MG63 (cell line): ENCODE data around the gene SFTPB. TPM values are rescaled to one million over a fixed set of nuclear protein-coding genes. Genes with fewer than 3 reads are reported as not detected.
"Not testable (repeated sequence)": the region's sequence is repeated elsewhere in the genome, so short reads cannot be mapped to it uniquely, and the experiment has no call there.

ENCODE experiments used
- DNase-seq: peaks from one replicate; pipeline ENCODE4 v3.0.0-alpha.2; 2020
- H3K27me3 ChIP-seq: fragments of 250-450 bp; sonication (Bioruptor Pico); 2 replicates; pipeline ENCODE4 v1.5.1; 2020; ENCODE audit warnings: mild to moderate bottlenecking, moderate library complexity
- H3K36me3 ChIP-seq: fragments of 250-450 bp; sonication (Bioruptor Pico); 2 replicates; pipeline ENCODE4 v1.5.1; 2020; ENCODE audit warnings: mild to moderate bottlenecking, moderate library complexity
- H3K4me3 ChIP-seq: fragments of 250-450 bp; sonication (Bioruptor Pico); 2 replicates; pipeline ENCODE4 v1.5.1; 2020; ENCODE audit warnings: mild to moderate bottlenecking, moderate library complexity
- H3K9me3 ChIP-seq: fragments of 250-450 bp; sonication (Bioruptor Pico); 2 replicates; pipeline ENCODE4 v1.5.1; 2020; ENCODE audit warnings: mild to moderate bottlenecking, moderate library complexity
- total RNA-seq: library from RNA; depleted of rRNA; stranded (reverse); fragments of >200 nt; shearing (Covaris generic); gene quantifications from 2 replicates; pipeline ENCODE4 v1.2.3, GENCODE V29; 2014; ENCODE audit warnings: low replicate concordance

SFTPB gene
- total RNA-seq, 1 experiment from 2014 or later = 0.16 TPM

DNA sequence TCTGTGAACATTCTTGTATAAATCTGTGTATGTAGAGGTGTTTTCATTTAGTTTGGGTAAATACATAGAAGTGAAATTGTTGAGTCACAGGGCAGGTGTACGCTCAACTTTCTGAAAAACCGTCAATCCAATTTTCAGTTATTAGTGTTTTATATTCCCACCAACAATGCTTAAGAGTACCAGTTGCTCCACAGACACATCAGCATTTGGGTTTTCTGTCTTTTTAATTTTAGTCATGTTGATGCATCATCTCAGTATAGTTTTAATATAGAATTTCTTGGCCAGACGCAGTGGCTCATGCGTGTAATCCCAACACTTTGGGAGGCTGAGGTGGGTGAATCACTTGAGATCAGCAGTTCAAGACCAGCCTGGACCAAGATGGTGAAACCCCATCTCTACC lies 22.9 kb upstream of the SFTPB start:
- DNase-seq = no peak
- no peaks in the 10 kb centered on the region for H3K9me3 ChIP-seq
- no peak overlapping the region for H3K4me3 ChIP-seq
- no peaks in the 10 kb centered on the region for H3K27me3 ChIP-seq
- H3K36me3 ChIP-seq = no peaks in the 10 kb centered on the region

DNA sequence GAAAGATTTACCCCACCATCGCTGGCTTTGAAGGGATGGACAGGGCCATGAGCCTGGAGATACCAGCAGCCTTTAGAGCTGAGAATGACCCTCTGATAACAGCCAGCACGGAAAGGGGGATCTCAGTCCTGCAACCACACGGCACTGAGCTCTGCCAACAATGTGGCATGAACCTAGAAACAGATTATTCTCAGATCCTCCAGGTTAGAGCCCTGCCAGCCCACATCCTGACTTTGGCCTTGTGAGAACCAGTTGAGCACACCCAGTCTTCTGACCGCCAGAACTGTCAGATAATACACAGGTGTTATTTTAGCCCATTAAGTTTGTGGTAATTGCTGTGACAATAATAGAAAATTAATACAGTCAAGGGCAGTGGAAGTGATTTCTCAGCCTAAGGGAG lies 16.8 kb upstream of the SFTPB start:
- no peak overlapping the region for H3K4me3 ChIP-seq
- H3K27me3 ChIP-seq = no peaks in the 10 kb centered on the region
- H3K9me3 ChIP-seq = no peaks in the 10 kb centered on the region
- no peaks in the 10 kb centered on the region for H3K36me3 ChIP-seq
- DNase-seq = no peak

DNA sequence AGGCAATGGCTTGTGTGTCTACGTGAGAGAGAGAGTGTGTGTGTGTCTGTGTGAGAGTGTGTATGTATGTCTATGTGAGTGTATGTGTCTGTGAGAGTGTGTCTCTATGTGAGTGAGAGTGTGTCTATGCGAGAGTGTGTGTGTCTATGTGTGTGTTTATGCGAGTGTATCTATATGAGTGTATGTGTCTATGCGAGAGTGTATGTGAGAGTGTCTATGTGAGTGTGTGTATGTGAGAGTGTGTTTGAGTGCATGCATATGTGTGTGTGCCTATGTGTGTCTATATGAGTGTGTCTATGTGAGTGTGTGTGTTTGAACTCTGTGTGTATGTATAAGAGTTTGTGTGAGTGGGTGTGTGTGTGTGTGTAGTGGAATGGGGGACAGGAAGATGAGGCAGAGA lies 16.4 kb upstream of the SFTPB start:
- Histone ChIP-seq H3K9me3 (no peaks in the 10 kb centered on the region), H3K27me3 (no peaks in the 10 kb centered on the region), H3K36me3 (no peaks in the 10 kb centered on the region), H3K4me3 (no peak overlapping the region)
- no peak for DNase-seq

DNA sequence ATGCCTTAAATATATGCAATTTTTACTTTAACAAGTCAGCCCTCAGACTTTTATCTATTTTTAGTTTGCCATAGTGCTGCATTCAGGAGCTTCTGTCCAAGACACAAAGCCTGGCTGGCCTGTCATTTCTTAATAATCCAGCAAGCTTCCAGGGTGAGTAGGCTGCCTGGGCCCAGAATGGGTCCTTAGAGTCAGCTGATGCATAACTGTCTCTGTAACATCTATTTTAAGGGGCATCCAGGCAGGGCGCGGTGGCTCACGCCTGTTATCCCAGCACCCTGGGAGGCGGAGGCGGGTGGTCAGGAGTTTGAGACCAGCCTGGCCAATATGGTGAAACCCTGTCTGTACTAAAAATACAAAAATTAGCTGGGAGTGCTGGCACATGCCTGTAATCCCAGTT lies 14.4 kb upstream of the SFTPB start:
- H3K4me3 ChIP-seq = no peak overlapping the region
- no peaks in the 10 kb centered on the region for H3K27me3 ChIP-seq
- no peaks in the 10 kb centered on the region for H3K9me3 ChIP-seq
- H3K36me3 ChIP-seq = no peaks in the 10 kb centered on the region
- no peak for DNase-seq

DNA sequence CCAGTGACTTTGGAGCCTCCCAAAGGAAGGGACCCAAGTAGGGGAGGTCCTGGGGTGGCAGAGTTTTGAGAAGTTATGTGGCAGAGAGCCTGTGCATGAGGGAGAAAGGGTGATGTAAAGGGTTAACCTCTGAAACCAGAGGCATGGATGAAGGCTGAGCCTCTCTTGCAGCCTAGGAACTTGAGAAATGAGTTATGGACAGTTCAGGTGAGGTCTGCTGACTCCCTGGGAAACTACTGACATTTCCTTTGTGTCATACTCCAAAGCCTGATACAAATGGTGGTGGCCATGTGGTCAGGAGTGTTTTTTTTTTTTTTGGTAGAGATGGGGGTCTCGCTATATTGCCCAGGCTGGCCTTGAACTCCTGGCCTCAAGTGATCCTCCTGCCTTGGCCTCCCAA lies 13.8 kb upstream of the SFTPB start:
- H3K27me3 ChIP-seq = no peaks in the 10 kb centered on the region
- no peak overlapping the region for H3K4me3 ChIP-seq
- no peaks in the 10 kb centered on the region for H3K36me3 ChIP-seq
- no peaks in the 10 kb centered on the region for H3K9me3 ChIP-seq
- no peak for DNase-seq

DNA sequence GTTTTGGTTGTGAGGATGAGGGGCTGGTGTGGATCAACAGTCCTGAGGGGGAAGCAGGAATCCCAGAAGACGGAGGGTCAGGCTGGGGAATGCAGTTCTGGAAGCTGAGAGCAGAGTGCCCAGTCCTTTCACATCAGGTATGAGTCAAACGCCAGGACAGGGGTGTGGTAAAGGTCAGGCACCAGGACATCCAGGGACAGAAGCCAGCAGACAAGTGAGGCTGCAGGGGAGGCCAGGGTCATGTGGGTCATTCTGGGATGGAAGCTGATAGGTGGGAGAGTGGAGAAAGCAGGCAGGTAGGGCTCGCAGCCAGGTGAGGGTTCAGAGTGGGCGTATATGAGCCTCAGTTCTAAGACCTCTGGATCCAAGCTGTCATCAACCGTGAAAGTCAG lies 13.4 kb upstream of the SFTPB start:
- Histone ChIP-seq H3K4me3 (no peak overlapping the region), H3K36me3 (no peaks in the 10 kb centered on the region), H3K9me3 (no peaks in the 10 kb centered on the region), H3K27me3 (no peaks in the 10 kb centered on the region)
- DNase-seq = peak; percentile 32

DNA sequence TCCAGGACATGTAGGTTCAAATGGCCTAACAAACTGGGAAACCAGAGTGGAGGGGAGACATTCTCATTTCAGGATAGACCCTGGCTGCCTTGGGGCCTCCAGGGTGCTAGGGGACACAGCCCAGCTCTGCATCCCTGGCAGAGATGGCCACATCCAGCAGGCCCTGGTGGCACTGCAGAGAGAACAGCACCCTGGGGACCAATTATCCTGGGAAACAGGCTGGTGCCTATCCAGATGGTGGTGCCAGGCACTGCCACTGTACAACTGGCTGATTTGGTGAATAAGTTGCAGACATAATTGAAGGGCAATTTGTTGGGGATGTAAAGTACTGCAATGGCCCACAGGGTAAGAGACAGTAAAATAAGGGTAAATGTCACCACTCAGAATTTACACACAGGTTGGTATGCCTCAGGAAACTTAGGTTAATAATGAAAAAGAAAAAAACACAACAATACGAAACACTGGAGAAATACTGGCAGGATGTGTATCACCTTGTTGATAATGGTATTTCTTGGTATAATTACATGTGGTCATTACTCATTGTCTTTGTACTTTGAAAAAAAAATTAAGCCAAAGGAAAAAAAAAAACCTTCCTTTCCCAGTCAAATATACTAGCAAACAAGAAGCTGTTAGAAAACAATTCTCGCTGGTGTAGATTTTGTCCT lies 12.8 kb upstream of the SFTPB start:
- no peaks in the 10 kb centered on the region for H3K36me3 ChIP-seq
- H3K9me3 ChIP-seq = no peaks in the 10 kb centered on the region
- no peaks in the 10 kb centered on the region for H3K27me3 ChIP-seq
- DNase-seq = no peak
- H3K4me3 ChIP-seq = no peak overlapping the region

DNA sequence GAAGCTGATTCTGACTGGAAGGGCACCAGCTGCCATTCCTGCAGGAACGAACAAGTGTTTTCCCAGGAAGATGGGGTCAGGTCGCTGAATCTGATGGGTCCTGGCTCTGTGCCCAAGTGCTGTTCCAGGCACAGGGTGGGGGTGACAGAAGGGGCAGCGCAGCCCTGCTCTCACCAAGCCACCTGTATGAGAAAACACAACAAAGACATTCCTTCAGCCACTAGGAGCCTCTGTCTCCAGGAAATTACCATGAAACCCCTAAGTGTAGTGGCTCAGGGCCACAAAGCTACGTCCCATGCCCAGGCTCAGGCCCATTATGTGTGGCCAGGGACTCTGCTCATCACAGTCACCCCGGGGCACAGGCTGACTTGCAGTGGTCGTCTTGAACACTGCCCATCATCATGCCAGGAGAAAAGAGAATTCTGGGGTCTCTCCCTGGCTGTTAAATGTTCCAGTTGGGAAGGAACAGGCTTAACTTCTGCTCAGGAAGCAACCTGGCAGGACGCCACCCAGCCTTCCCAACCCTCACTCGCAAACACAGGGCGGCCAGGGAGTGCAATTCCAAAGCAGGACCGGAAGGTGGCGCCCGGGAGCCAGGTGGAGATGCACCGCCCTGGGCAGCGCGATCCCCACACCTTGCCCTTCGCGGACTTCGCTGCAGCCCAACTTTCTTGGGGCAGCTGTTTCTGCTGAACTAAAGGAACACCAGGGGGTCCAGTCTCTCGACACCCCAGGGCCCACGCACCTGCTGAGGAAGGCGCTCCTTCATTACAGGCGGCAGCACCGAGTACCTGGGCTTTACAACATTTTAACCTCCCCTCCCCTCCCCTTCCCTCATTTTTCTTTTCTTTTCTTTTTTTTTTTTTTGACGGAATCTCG lies 11.0 kb upstream of the SFTPB start:
- Histone ChIP-seq H3K9me3 (no peaks in the 10 kb centered on the region), H3K27me3 (no peaks in the 10 kb centered on the region), H3K36me3 (no peaks in the 10 kb centered on the region), H3K4me3 (no peak overlapping the region)
- DNase-seq = peak; percentile 85

DNA sequence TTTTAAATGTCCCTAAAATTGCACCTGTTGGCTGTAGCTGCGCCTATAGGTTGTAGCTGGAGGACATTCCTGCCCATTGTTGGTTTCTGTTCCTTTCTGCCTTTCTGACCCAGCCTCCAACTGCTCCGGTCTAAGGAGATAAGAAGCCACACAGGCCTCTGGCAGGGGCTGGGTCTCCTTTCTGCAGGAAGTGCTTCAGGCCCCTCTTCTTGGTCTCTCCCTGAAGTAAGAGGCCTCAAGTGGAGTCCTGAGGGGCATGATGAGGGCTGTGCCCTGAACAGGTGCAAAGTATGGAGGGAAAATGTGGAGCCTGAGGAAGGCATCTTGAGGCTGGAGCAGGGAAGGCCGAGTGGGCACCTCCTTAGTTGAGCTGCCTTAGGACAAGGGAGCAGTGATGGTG lies 10.4 kb upstream of the SFTPB start:
- no peaks in the 10 kb centered on the region for H3K36me3 ChIP-seq
- no peaks in the 10 kb centered on the region for H3K27me3 ChIP-seq
- no peak for DNase-seq
- H3K9me3 ChIP-seq = no peaks in the 10 kb centered on the region
- H3K4me3 ChIP-seq = no peak overlapping the region

DNA sequence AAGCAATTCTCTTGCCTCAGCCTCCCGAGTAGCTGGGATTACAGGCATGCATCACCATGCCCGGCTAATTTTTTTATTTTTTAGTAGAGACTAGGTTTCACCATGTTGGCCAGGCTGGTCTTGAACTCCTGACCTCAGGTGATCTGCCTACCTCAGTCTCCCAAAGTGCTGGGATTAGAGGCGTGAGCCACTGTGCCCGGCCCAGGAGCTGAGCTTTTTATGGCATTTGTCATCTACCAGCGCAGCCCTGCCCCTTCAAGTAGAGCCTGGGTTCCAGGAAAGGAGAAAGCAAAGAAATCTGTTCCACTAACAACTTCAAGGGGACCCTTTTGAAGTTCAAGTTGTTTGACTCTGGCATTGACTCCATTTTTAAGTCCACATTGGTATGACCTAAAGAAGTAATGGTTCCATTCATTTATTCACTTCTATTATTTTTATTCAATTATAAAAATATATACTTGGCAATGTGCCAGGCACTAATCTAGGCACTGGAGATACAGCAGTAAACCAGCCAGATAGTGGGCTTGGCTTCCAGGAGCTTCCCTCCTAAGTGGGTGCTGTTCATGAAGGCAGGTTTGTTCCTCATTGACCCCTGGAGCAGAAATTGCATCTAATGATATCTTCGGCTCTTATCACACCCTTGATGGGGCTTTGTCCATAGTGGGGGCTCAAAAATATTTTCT lies 8.0 kb upstream of the SFTPB start:
- no peak for DNase-seq
- no peaks in the 10 kb centered on the region for H3K27me3 ChIP-seq
- no peak overlapping the region for H3K4me3 ChIP-seq
- no peaks in the 10 kb centered on the region for H3K9me3 ChIP-seq
- no peaks in the 10 kb centered on the region for H3K36me3 ChIP-seq

DNA sequence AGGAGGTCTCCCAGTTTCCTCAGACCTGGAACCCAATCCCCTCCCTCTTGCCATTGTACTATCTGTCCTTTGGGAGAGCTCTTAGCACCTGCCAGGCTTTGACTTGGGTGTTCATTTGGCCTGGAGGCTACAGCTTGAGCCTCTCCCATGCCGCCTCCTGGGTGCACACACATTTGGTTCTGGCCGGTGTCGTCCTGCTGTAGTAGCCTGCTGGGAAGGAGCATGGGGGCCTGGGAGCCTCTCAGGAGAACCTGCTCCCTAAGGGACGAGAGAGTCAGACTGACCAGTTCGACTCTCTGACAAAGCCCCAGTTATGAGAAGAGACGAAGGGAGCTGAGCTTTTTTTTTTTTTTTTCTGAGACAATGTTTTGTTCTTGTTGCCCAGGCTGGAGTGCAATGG lies 7.4 kb upstream of the SFTPB start:
- Histone ChIP-seq H3K36me3 (no peaks in the 10 kb centered on the region), H3K4me3 (no peak overlapping the region), H3K27me3 (no peaks in the 10 kb centered on the region), H3K9me3 (no peaks in the 10 kb centered on the region)
- DNase-seq = no peak

DNA sequence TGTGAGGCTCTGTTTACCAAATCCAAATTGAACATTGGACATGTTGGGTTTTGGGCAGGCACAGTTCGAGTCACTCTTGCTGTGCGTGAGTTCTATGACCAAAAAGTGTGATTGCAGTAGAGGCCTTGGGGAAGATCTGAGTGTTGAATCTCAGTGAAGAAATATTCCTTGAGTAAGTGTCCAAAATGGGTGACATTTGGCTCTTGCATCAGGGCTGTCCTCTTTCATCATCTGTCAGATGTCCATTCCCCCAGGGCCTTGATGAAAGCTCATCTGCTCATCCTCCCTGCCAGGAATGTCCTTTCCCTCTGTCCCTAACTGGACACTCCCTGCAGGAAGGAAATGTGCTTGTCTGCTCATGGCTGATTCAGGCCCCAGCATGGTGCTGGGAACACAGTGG lies 6.4 kb upstream of the SFTPB start:
- no peak overlapping the region for H3K4me3 ChIP-seq
- no peaks in the 10 kb centered on the region for H3K36me3 ChIP-seq
- H3K9me3 ChIP-seq = no peaks in the 10 kb centered on the region
- H3K27me3 ChIP-seq = no peaks in the 10 kb centered on the region
- no peak for DNase-seq

DNA sequence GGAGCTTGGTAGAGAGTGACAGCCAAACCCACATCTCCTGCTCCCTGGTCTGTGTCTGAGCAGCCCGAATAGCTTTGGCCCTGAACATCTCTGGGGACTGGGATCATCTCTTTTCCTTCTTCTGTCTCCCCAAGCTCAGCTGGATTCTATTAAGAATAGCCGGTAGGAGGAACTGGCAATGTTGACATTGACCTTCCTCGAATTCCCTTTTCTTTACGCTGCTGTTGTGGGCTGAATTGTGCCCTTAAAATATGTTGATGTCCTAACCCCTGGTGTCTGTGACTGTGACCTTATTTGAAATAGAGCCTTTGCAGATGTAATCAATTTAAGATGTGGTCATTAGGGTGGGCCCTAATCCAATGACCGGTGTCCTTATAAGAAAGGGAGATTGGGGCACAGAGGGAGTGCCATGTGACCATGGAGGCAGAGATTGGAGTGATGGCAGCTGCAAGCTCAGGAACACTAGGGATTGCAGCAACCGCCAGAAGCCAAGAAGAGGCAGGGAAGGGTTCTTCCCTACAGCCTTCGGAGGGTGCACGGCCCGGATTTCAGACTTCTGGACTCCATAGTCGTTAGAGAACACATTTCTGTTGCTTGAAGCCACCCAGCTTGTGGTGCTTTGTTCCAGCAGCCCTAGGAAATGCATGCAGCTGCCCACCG lies 5.8 kb upstream of the SFTPB start:
- Histone ChIP-seq H3K4me3 (no peak overlapping the region), H3K36me3 (no peaks in the 10 kb centered on the region)
- DNase-seq = no peak

DNA sequence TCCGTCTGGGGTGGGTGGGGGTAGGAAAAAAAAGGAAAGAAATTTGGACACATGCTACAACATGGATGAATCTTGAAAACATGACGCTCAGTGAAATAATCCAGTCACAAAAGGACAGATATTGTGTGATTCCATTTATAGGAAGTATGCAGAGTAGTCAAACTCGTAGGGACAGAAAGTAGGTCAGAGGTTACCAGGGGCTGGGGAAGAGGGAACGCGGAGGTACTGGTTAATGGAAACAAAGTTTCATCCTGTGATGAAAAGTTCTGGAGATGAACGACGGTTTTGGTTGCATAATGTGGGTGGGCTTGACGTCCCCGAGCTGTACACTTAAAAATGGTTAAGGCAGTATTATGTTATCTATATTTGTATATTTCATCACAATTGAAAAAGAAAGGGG lies 4.5 kb upstream of the SFTPB start:
- no peaks in the 10 kb centered on the region for H3K36me3 ChIP-seq
- no peak for DNase-seq
- H3K9me3 ChIP-seq = no peaks in the 10 kb centered on the region
- H3K27me3 ChIP-seq = no peaks in the 10 kb centered on the region
- H3K4me3 ChIP-seq = no peak overlapping the region

More for the DNA sequence above, 5.8 kb upstream of the SFTPB start:
- Histone ChIP-seq H3K9me3 (no peaks in the 10 kb centered on the region), H3K27me3 (no peaks in the 10 kb centered on the region)

DNA sequence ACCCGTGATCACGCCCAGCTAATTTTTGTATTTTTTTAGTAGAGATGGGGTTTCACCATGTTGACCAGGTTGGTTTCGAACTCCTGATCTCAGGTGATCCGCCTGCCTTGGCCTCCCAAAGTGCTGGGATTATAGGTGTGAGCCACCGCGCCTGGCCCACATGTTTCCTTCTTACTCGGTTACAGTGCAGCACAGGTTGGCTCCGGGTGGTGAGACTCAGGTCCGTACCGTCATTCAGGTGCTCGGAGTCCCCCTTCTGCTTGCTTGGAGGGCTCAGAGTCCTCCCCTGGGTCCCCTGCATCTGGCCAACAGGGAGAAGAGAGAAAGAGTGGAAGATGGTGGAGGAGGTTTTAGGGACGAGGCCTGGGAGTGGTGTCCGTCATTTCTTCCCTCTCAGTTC lies 2.4 kb upstream of the SFTPB start:
- not testable (repeated sequence) for H3K27me3 ChIP-seq, H3K9me3 ChIP-seq, H3K36me3 ChIP-seq, DNase-seq, H3K4me3 ChIP-seq

DNA sequence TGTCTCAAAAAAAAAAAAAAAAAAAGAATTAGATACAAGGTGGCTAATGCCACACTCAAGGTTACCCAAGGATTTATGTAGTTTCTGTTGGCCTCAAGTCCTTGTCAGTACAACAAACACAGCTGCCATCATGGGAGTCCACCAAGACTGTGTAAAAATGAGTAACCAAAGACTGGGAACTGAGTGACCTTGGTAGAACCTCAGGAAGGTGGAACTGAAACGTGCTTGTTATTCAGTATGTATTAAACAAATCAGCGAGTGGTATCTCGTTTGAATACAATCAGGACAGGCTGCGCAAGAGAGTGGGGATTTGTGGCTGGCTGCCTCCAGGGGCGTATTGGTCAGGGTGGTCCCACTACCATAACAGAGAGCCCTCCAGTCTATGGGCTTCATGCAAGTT lies 1.6 kb upstream of the SFTPB start:
- H3K27me3 ChIP-seq = no peaks in the 10 kb centered on the region
- no peak for DNase-seq
- H3K36me3 ChIP-seq = no peaks in the 10 kb centered on the region
- no peaks in the 10 kb centered on the region for H3K9me3 ChIP-seq
- no peak overlapping the region for H3K4me3 ChIP-seq

DNA sequence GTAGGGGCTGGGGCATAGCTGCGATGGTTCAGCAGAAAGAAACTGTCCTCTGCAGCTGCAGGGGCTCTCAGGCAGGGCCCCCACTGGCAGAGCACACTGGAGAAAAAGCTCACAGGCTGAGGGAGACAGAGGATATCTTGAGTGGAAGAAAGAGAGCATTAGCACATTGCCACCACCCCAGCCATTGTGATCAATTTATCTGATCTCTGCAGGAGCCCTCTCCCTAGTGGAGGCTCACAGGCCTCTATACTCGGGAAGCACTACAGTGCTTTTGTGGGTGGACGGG lies 801 bp upstream of the SFTPB start:
- no peak for DNase-seq
- Histone ChIP-seq H3K27me3 (no peaks in the 10 kb centered on the region), H3K4me3 (no peak overlapping the region), H3K9me3 (no peaks in the 10 kb centered on the region), H3K36me3 (no peaks in the 10 kb centered on the region)
